Right lobe of liver (tissue), 4 donors: ENCODE measurements around the gene PRR5.

Source experiments
- CTCF ChIP-seq, 4 donors: fragments of 200-600 bp in 3 of 4; fragments of 450-650 bp in 1 of 4; IDR thresholded peaks; one replicate each; pipeline versions ENCODE4 v1.5.1 to v1.8.0; 2016 to 2022; ENCODE audit warnings: antibody characterized with exemption in 4 of 4, mild to moderate bottlenecking in 2 of 4
- POLR2A ChIP-seq: fragments of 450-650 bp; IDR thresholded peaks from one replicate; pipeline ENCODE4 v1.6.1; 2017; ENCODE audit warnings: antibody characterized with exemption, mild to moderate bottlenecking
- donor health status: DM: no; HTN: no; CAD: no.
- donor health status: DM: no; HTN: no; CAD: no.
- donor health status: DM: no; HTN: yes; CAD: no.

- TF ChIP-seq CTCF (IDR thresholded peaks at IDR 0.05) (no peak), POLR2A (no peak)
These were observed 75.4 kb downstream of the PRR5 start for GRCh38 chr22:44777364-44777755.
